Astrocyte (in vitro differentiated cells and primary cell): ENCODE measurements around the gene ARL15. TPM values are rescaled to one million over a fixed set of nuclear protein-coding genes. Genes with fewer than 3 reads are reported as not detected.

Experiments used
- DNase-seq: peaks from one replicate; pipeline ENCODE4 v3.0.0-alpha.2; 2010; ENCODE audit warnings: low read depth
- FAIRE-seq: peaks from 2 replicates; lab custom pipeline; 2011; peaks lifted over from hg19 to GRCh38; lab: Jason Lieb, UNC
- H2AFZ ChIP-seq: 2 replicates; pipeline ENCODE4 v1.6.0; 2012; ENCODE audit warnings: low read depth, low read length, inconsistent platforms
- H3K27ac ChIP-seq: 2 replicates; pipeline ENCODE4 v1.5.1; 2011; ENCODE audit warnings: low read depth, low read length, inconsistent platforms
- H3K27me3 ChIP-seq: 2 replicates; pipeline ENCODE4 v1.6.0; 2011; ENCODE audit warnings: low read length, inconsistent platforms; ENCODE audit not compliant: insufficient read depth
- H3K36me3 ChIP-seq: 2 replicates; pipeline ENCODE4 v1.5.1; 2011; ENCODE audit warnings: low read length, inconsistent platforms; ENCODE audit not compliant: insufficient read depth
- H3K4me1 ChIP-seq: 2 replicates; pipeline ENCODE4 v1.5.1; 2011; ENCODE audit warnings: low read length, inconsistent platforms; ENCODE audit not compliant: insufficient read depth
- H3K4me2 ChIP-seq: 2 replicates; pipeline ENCODE4 v1.6.0; 2012; ENCODE audit warnings: low read length, inconsistent platforms
- H3K4me3 ChIP-seq: 2 replicates; pipeline ENCODE4 v1.5.1; 2011; ENCODE audit warnings: low read depth, mild to moderate bottlenecking, low read length, inconsistent platforms; ENCODE audit not compliant: insufficient read depth
- H3K79me2 ChIP-seq: 2 replicates; pipeline ENCODE4 v1.6.0; 2012; ENCODE audit warnings: mild to moderate bottlenecking, low read length, inconsistent platforms; ENCODE audit not compliant: insufficient read depth
- H3K9ac ChIP-seq: 2 replicates; pipeline ENCODE4 v1.6.0; 2012; ENCODE audit warnings: mild to moderate bottlenecking, low read length, inconsistent platforms
- H3K9me3 ChIP-seq: 2 replicates; pipeline ENCODE4 v1.5.1; 2012; ENCODE audit warnings: low read depth, mild to moderate bottlenecking, low read length, inconsistent platforms; ENCODE audit not compliant: insufficient read depth
- H4K20me1 ChIP-seq: 2 replicates; pipeline ENCODE4 v1.6.0; 2012; ENCODE audit warnings: low read length, inconsistent platforms; ENCODE audit not compliant: insufficient read depth
- H3K27ac Mint-ChIP-seq: one replicate; pipeline ENCODE4 v1.8.0; 2021; ENCODE audit warnings: mild to moderate bottlenecking, mixed read lengths; ENCODE audit not compliant: unreplicated experiment
- H3K27me3 Mint-ChIP-seq: one replicate; pipeline ENCODE4 v1.8.0; 2021; ENCODE audit warnings: low read depth, mixed read lengths; ENCODE audit not compliant: unreplicated experiment
- H3K36me3 Mint-ChIP-seq: one replicate; pipeline ENCODE4 v1.8.0; 2021; ENCODE audit warnings: low read depth, mixed read lengths; ENCODE audit not compliant: unreplicated experiment
- H3K4me1 Mint-ChIP-seq: one replicate; pipeline ENCODE4 v1.8.0; 2021; ENCODE audit warnings: low read depth, mixed read lengths; ENCODE audit not compliant: unreplicated experiment
- H3K4me3 Mint-ChIP-seq: one replicate; pipeline ENCODE4 v1.8.0; 2021; ENCODE audit warnings: mild to moderate bottlenecking, moderate library complexity, mixed read lengths; ENCODE audit not compliant: unreplicated experiment
- H3K9me3 Mint-ChIP-seq: one replicate; pipeline ENCODE4 v1.8.0; 2021; ENCODE audit warnings: mild to moderate bottlenecking, mixed read lengths; ENCODE audit not compliant: unreplicated experiment
- EZH2 ChIP-seq: IDR thresholded peaks from 2 replicates; pipeline ENCODE4 v1.6.1; 2012; ENCODE audit warnings: mild to moderate bottlenecking, low read length, inconsistent platforms; ENCODE audit not compliant: insufficient read depth
- total RNA-seq: library from RNA; stranded (reverse); gene quantifications from 2 replicates; pipeline ENCODE4 v1.2.1, GENCODE V29; 2021
- TF ChIP-seq, protein P1 (sequence below): IDR thresholded peaks from 2 replicates; pipeline ENCODE4 v1.5.1; 2011; ENCODE audit warnings: low read depth, mild to moderate bottlenecking, inconsistent platforms, low read length, moderate library complexity; ENCODE audit not compliant: insufficient read depth

Gene ARL15
- total RNA-seq, 1 donor from 2014 or later: 29.1 TPM

- H4K20me1 ChIP-seq: peaks cover 19% of the 10 kb centered on the region
- peaks cover 13% of the 10 kb centered on the region for H3K4me1 Mint-ChIP-seq
- H3K27ac Mint-ChIP-seq: no peak overlapping the region
- H3K9ac ChIP-seq: no peak overlapping the region
- FAIRE-seq: no peak
- peaks cover 8% of the 10 kb centered on the region for H3K36me3 Mint-ChIP-seq
- no peaks in the 10 kb centered on the region for H3K36me3 ChIP-seq
- no peaks in the 10 kb centered on the region for H3K4me1 ChIP-seq
- H3K27me3 ChIP-seq: no peaks in the 10 kb centered on the region
- H3K4me2 ChIP-seq: no peak overlapping the region
- H2AFZ ChIP-seq: no peak overlapping the region
- no peaks in the 10 kb centered on the region for H3K9me3 Mint-ChIP-seq
- H3K4me3 Mint-ChIP-seq: no peak overlapping the region
- no peak overlapping the region for H3K4me3 ChIP-seq
- peaks cover 3% of the 10 kb centered on the region for H3K79me2 ChIP-seq
- no peaks in the 10 kb centered on the region for H3K27me3 Mint-ChIP-seq
- H3K9me3 ChIP-seq: no peaks in the 10 kb centered on the region
- DNase-seq: no peak
- no peak overlapping the region for H3K27ac ChIP-seq
- TF ChIP-seq, protein P1, sequence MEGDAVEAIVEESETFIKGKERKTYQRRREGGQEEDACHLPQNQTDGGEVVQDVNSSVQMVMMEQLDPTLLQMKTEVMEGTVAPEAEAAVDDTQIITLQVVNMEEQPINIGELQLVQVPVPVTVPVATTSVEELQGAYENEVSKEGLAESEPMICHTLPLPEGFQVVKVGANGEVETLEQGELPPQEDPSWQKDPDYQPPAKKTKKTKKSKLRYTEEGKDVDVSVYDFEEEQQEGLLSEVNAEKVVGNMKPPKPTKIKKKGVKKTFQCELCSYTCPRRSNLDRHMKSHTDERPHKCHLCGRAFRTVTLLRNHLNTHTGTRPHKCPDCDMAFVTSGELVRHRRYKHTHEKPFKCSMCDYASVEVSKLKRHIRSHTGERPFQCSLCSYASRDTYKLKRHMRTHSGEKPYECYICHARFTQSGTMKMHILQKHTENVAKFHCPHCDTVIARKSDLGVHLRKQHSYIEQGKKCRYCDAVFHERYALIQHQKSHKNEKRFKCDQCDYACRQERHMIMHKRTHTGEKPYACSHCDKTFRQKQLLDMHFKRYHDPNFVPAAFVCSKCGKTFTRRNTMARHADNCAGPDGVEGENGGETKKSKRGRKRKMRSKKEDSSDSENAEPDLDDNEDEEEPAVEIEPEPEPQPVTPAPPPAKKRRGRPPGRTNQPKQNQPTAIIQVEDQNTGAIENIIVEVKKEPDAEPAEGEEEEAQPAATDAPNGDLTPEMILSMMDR: no peak
- no peak for TF ChIP-seq EZH2
Measured at GRCh38 chr5:54178991-54179390, 131.4 kb downstream of the ARL15 start.

GRCh38 chr5:54178207-54178606 is 132.2 kb downstream of the ARL15 start:
- Histone ChIP-seq H3K27me3 (no peaks in the 10 kb centered on the region), H3K36me3 (no peaks in the 10 kb centered on the region), H3K9ac (no peak overlapping the region), H3K4me3 (no peak overlapping the region), H3K79me2 (peaks cover 3% of the 10 kb centered on the region), H3K27ac (no peak overlapping the region), H4K20me1 (peaks cover 23% of the 10 kb centered on the region), H2AFZ (no peak overlapping the region), H3K4me2 (no peak overlapping the region), H3K9me3 (no peaks in the 10 kb centered on the region), H3K4me1 (no peaks in the 10 kb centered on the region)
- Mint-ChIP-seq H3K27ac (no peak overlapping the region), H3K9me3 (no peaks in the 10 kb centered on the region), H3K36me3 (peaks cover 8% of the 10 kb centered on the region), H3K27me3 (no peaks in the 10 kb centered on the region), H3K4me1 (peaks cover 13% of the 10 kb centered on the region), H3K4me3 (no peak overlapping the region)
- DNase-seq (no peak), FAIRE-seq (no peak)
- TF ChIP-seq, protein P1: no peak
- no peak for TF ChIP-seq EZH2

DNA sequence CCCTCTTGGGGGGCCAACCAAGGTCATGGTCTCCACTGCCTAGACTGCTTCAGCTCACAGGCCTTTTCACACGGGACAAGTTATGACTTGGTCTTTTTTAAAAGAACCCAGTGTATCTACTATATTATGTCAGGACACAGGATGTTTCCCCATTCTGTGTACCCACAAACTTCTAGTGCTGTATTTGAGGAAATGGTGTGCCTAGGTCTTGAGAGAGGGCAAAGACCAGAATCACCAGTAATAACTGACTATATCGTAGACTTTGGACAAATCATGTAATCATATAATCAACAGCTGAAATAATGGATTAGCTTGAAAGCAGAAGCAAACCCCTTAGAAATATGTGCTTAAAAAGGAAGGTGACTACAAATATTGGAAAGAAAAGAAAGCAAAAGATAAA is 133.3 kb downstream of the ARL15 start:
- Histone ChIP-seq H2AFZ (no peak overlapping the region), H3K27me3 (no peaks in the 10 kb centered on the region), H3K36me3 (no peaks in the 10 kb centered on the region), H3K4me3 (no peak overlapping the region), H3K4me1 (no peaks in the 10 kb centered on the region), H3K27ac (no peak overlapping the region), H3K79me2 (peaks cover 3% of the 10 kb centered on the region), H3K9ac (no peak overlapping the region), H3K4me2 (no peak overlapping the region), H4K20me1 (peaks cover 23% of the 10 kb centered on the region), H3K9me3 (no peaks in the 10 kb centered on the region)
- Mint-ChIP-seq H3K27ac (no peak overlapping the region), H3K4me3 (no peak overlapping the region), H3K36me3 (peaks cover 8% of the 10 kb centered on the region), H3K9me3 (no peaks in the 10 kb centered on the region), H3K27me3 (no peaks in the 10 kb centered on the region), H3K4me1 (peaks cover 15% of the 10 kb centered on the region)
- TF ChIP-seq EZH2: no peak
- TF ChIP-seq, protein P1: no peak
- no peak for FAIRE-seq
- DNase-seq: no peak
